HG02759 (cell line): ENCODE data around the gene CEACAM16.
"Not testable (repeated sequence)": the region's sequence is repeated elsewhere in the genome, so short reads cannot be mapped to it uniquely, and the experiment has no call there.

Source experiments
- ATAC-seq: cut with Tn5 transposase; IDR thresholded peaks from one replicate; pipeline ENCODE4 v1.9.1; 2021; ENCODE audit warnings: mild to moderate bottlenecking, moderate library complexity; ENCODE audit not compliant: unreplicated experiment

Gene CEACAM16

GRCh38 chr19:44698492-44699201 is at the start of gene CEACAM16:
Gene CEACAM16 (plus strand): TSS chr19:44699151. CDS start chr19:44701457, 2,306 bp downstream.
- ATAC-seq = no peak

GRCh38 chr19:44649578-44650145 is 49.3 kb upstream of the CEACAM16 start:
- ATAC-seq = no peak

- no peak for ATAC-seq
These were observed 45.6 kb upstream of the CEACAM16 start for GRCh38 chr19:44653343-44653742.

- peak; percentile 87 for ATAC-seq
These were observed 44.8 kb upstream of the CEACAM16 start for GRCh38 chr19:44653977-44654774.

GRCh38 chr19:44657211-44657921 is 41.6 kb upstream of the CEACAM16 start:
- peak; percentile 45 for ATAC-seq

- no peak for ATAC-seq
These were observed 40.8 kb upstream of the CEACAM16 start for GRCh38 chr19:44658069-44658733.

GRCh38 chr19:44660081-44660480 is 38.9 kb upstream of the CEACAM16 start:
- no peak for ATAC-seq

- no peak for ATAC-seq
These were observed 37.7 kb upstream of the CEACAM16 start for GRCh38 chr19:44661205-44661604.

- ATAC-seq = no peak
These were observed 37.0 kb upstream of the CEACAM16 start for GRCh38 chr19:44661904-44662303.

GRCh38 chr19:44662691-44663385 is 36.1 kb upstream of the CEACAM16 start:
- no peak for ATAC-seq

- ATAC-seq = no peak
These were observed 35.0 kb upstream of the CEACAM16 start for GRCh38 chr19:44663996-44664395.

GRCh38 chr19:44664976-44665375 is 34.0 kb upstream of the CEACAM16 start:
- ATAC-seq = no peak

- no peak for ATAC-seq
These were observed 31.9 kb upstream of the CEACAM16 start for GRCh38 chr19:44666852-44667556.

GRCh38 chr19:44668985-44669764 is 29.8 kb upstream of the CEACAM16 start:
- ATAC-seq = no peak

- not testable (repeated sequence) for ATAC-seq
These were observed 28.9 kb upstream of the CEACAM16 start for GRCh38 chr19:44670027-44670426.

- no peak for ATAC-seq
These were observed 27.6 kb upstream of the CEACAM16 start, which contains the start of gene CEACAM19 for GRCh38 chr19:44671400-44671799. Gene CEACAM19 (plus strand): TSS chr19:44671482. CDS start chr19:44671932, 450 bp downstream.

GRCh38 chr19:44672226-44672625 is 26.7 kb upstream of the CEACAM16 start:
- no peak for ATAC-seq

- no peak for ATAC-seq
These were observed 25.4 kb upstream of the CEACAM16 start for GRCh38 chr19:44673510-44673909.

- no peak for ATAC-seq
These were observed 23.4 kb upstream of the CEACAM16 start for GRCh38 chr19:44675521-44675920.
